Endothelial cell (in vitro differentiated cells): Measurements from ENCODE around the gene UXT. TPM values are rescaled to one million over a fixed set of nuclear protein-coding genes. Genes with fewer than 3 reads are reported as not detected.
"Not testable (repeated sequence)": the region's sequence is repeated elsewhere in the genome, so short reads cannot be mapped to it uniquely, and the experiment has no call there.

Source experiments
- DNase-seq: peaks from one replicate; pipeline ENCODE4 v3.0.0; 2021; ENCODE audit warnings: low spot score
- H3K27ac Mint-ChIP-seq: one replicate; pipeline ENCODE4 v1.8.0; 2021; ENCODE audit warnings: mixed read lengths, inconsistent platforms; ENCODE audit not compliant: unreplicated experiment
- H3K27me3 Mint-ChIP-seq: one replicate; pipeline ENCODE4 v1.8.0; 2021; ENCODE audit warnings: mild to moderate bottlenecking, moderate library complexity, mixed read lengths, inconsistent platforms; ENCODE audit not compliant: unreplicated experiment
- H3K36me3 Mint-ChIP-seq: one replicate; pipeline ENCODE4 v1.8.0; 2021; ENCODE audit warnings: mild to moderate bottlenecking, low read depth, mixed read lengths, inconsistent platforms; ENCODE audit not compliant: unreplicated experiment
- H3K4me1 Mint-ChIP-seq: one replicate; pipeline ENCODE4 v1.8.0; 2021; ENCODE audit warnings: mild to moderate bottlenecking, mixed read lengths, inconsistent platforms; ENCODE audit not compliant: unreplicated experiment
- H3K4me3 Mint-ChIP-seq: one replicate; pipeline ENCODE4 v1.8.0; 2021; ENCODE audit warnings: mild to moderate bottlenecking, mixed read lengths, inconsistent platforms; ENCODE audit not compliant: unreplicated experiment
- H3K9me3 Mint-ChIP-seq: one replicate; pipeline ENCODE4 v1.8.0; 2021; ENCODE audit warnings: mixed read lengths, inconsistent platforms; ENCODE audit not compliant: unreplicated experiment
- total RNA-seq: library from RNA; stranded (reverse); fragmentation: NEBNext Ultra II Directional; extraction: Animal tissue kit (Norgen Biotek cat#: 25700); gene quantifications from one replicate; pipeline ENCODE4 v1.2.1, GENCODE V29; 2021; ENCODE audit not compliant: unreplicated experiment
- TF ChIP-seq, protein P1 (sequence below): fragments of 200-600 bp; sonication (generic); IDR thresholded peaks from one replicate; pipeline ENCODE4 v1.5.0; 2021; ENCODE audit warnings: antibody characterized with exemption; ENCODE audit not compliant: unreplicated experiment

The UXT gene
- total RNA-seq, 1 donor from 2014 or later, result 76.5 TPM

DNA sequence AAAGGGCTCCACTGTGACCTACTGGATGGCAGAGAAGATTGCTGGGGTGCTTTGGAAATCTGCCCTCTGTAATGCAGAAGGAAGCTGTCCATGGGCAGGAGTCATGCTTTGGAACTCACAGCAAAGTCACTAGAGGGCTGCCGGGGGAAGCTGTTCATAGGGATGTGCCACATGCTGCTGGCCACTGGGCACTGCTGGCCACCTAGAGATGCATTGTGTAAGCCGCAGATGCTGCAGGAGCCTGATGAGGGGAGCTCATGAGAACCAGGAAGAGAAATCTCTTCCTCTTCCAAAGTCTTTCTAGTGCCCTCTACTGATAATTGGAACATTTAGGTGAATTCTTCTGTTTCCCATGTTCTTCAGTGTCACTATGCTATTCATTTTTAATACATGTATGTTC lies 31.2 kb upstream of the UXT start:
- H3K27ac Mint-ChIP-seq, result no peak overlapping the region
- no peaks in the 10 kb centered on the region for H3K36me3 Mint-ChIP-seq
- H3K4me1 Mint-ChIP-seq, result no peaks in the 10 kb centered on the region
- H3K27me3 Mint-ChIP-seq, result no peaks in the 10 kb centered on the region
- no peak overlapping the region for H3K4me3 Mint-ChIP-seq
- no peak for DNase-seq
- TF ChIP-seq, protein P1, sequence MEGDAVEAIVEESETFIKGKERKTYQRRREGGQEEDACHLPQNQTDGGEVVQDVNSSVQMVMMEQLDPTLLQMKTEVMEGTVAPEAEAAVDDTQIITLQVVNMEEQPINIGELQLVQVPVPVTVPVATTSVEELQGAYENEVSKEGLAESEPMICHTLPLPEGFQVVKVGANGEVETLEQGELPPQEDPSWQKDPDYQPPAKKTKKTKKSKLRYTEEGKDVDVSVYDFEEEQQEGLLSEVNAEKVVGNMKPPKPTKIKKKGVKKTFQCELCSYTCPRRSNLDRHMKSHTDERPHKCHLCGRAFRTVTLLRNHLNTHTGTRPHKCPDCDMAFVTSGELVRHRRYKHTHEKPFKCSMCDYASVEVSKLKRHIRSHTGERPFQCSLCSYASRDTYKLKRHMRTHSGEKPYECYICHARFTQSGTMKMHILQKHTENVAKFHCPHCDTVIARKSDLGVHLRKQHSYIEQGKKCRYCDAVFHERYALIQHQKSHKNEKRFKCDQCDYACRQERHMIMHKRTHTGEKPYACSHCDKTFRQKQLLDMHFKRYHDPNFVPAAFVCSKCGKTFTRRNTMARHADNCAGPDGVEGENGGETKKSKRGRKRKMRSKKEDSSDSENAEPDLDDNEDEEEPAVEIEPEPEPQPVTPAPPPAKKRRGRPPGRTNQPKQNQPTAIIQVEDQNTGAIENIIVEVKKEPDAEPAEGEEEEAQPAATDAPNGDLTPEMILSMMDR, result no peak
- no peaks in the 10 kb centered on the region for H3K9me3 Mint-ChIP-seq

DNA sequence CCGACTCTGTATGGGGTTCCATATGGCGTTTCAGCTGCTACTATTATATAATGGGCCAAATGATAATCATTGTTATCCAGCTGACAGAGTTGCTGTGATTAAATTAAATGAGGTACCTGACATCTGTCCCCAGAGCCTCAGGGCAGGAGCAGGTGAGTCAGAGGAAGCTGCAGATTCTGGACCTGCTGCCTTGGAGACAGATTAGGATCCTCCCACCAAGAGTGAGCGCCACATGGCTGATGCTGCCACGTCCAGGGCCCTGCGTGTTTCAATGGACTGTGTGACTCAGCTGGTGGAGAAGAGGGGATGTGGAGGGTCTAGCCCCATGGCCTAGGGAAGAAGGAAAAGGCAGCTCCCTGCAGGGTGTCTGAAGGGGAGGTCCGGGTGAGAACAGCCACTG lies 28.3 kb upstream of the UXT start:
- TF ChIP-seq, protein P1, result no peak
- no peaks in the 10 kb centered on the region for H3K4me1 Mint-ChIP-seq
- H3K4me3 Mint-ChIP-seq, result no peak overlapping the region
- no peak overlapping the region for H3K27ac Mint-ChIP-seq
- DNase-seq, result no peak
- peaks cover 3% of the 10 kb centered on the region for H3K27me3 Mint-ChIP-seq
- H3K36me3 Mint-ChIP-seq, result no peaks in the 10 kb centered on the region
- H3K9me3 Mint-ChIP-seq, result no peaks in the 10 kb centered on the region

DNA sequence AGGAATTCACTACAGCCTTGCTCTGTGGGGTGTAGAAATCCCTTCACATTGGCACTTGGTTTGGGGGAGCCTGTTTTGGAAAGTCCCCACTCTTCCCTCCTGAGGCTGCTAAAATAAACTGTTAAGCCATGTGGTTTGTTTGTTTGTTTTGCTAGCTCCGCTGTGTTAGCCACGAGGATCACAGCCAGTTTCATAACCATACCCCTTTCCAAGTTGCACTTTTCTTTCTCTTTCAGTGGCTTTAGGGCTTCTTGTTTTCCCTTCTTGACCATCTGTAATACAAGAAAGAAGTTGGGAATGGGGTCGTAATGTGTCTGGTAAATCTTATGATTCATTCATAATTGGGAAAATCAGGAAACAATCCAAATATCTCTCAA lies 24.8 kb upstream of the UXT start:
- H3K4me1 Mint-ChIP-seq, result no peaks in the 10 kb centered on the region
- H3K4me3 Mint-ChIP-seq, result no peak overlapping the region
- no peak overlapping the region for H3K27ac Mint-ChIP-seq
- H3K9me3 Mint-ChIP-seq, result no peaks in the 10 kb centered on the region
- no peak for DNase-seq
- H3K27me3 Mint-ChIP-seq, result peaks cover 3% of the 10 kb centered on the region
- H3K36me3 Mint-ChIP-seq, result no peaks in the 10 kb centered on the region
- TF ChIP-seq, protein P1, result no peak

DNA sequence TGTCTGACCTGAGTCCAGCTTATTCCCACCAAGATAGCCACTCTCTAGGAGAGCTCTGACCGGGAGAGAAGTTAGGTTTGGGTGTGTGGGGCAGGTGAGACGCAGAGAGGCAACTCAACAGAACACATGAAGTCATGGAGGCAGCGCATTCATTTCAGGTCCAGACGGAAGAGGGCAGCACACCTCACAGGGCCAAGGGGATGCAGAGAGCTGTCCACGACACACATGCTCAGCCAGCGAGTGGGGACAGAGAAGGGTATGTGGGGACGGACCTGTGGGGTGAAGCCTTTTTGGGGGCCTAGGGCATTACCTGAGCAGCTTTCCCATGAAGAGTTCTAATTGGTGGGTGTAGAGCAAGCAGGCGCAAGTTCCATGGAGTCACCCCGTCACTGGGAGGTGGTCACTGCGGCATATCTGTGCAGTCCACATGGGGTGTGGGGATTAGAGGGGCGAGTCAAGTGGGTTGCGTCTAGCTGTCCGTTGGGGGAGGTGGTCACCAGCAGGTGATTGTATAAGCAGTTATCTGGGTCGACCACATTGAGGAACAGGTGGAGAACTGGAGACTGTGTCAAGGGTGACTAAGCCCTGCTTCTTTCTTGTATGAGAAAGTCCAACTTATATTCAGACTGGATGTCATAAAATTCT lies 24.3 kb upstream of the UXT start:
- no peaks in the 10 kb centered on the region for H3K9me3 Mint-ChIP-seq
- TF ChIP-seq, protein P1, result no peak
- H3K36me3 Mint-ChIP-seq, result no peaks in the 10 kb centered on the region
- DNase-seq, result no peak
- H3K4me3 Mint-ChIP-seq, result no peak overlapping the region
- no peak overlapping the region for H3K27ac Mint-ChIP-seq
- H3K4me1 Mint-ChIP-seq, result no peaks in the 10 kb centered on the region
- peaks cover 3% of the 10 kb centered on the region for H3K27me3 Mint-ChIP-seq

DNA sequence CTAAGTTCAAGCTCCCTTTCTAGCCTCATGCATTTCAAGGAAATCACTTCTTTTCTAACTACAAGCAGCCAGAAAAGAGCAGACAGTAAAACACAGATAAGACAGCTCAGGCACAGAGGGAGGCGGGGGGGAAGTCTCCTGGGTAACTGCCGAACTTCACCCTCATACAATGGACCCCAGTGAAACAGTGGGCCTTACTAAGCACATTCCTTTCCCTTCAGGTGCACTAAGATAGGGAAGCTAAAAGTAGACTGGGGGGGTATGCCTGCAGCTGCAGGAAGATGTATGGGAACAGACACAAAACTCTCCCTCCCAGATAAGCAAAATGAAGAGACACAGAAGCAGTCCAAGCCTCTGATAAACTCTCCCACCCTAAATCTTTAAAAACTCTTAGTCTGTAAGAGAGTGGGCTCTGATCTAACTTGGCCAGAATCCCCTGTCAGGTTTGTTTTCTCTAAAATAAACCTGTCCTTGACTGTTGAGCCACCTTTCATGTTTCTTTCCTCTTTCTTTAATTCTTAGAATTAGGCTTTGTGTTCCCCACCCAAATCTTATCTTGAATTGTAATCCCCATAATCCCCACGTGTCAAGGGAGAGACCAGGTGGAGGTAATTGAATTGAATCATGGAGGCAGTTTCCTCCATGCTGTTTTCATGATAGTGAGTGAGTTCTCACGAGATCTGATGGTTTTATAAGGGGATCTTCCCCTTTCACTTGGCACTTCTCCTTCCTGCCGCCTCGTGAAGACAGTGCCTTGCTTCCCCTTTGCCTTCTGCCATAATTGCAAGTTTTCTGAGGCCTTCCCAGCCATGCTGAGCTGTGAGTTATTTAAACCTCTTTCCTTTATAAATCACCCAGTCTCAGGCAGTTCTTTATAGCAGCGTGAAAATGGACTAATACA lies 17.2 kb upstream of the UXT start:
- not testable (repeated sequence) for H3K9me3 Mint-ChIP-seq, H3K4me3 Mint-ChIP-seq, DNase-seq, H3K27me3 Mint-ChIP-seq, H3K4me1 Mint-ChIP-seq, H3K27ac Mint-ChIP-seq, H3K36me3 Mint-ChIP-seq
